NCI-H1105 treated with DMSO at 0.1 percent for 48 hours (cell line): ENCODE data around the gene NFIB.

ENCODE experiments used
- DNase-seq: peaks from one replicate; lab custom pipeline; 2025; lab: John Stamatoyannopoulos, UW

Gene NFIB

DNA sequence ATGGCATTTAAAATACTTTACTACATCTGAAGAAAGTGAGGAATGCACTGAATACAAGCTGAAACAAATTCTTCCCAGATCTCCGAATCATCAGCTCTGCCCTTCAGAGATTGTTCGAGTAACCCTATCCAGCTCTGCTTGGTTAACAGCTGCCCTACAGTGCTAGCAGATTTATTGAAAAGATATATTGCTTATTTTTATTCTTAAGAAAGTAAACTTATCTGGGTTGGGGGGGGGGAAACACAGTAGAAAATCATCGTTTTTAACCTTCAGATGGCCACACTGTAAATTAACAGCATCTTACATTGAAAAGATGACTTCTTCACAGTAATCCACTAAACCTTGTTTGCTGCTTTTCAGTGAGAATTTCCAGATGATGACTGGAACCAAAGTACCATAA lies 210.8 kb downstream of the NFIB start:
- DNase-seq = no peak

DNA sequence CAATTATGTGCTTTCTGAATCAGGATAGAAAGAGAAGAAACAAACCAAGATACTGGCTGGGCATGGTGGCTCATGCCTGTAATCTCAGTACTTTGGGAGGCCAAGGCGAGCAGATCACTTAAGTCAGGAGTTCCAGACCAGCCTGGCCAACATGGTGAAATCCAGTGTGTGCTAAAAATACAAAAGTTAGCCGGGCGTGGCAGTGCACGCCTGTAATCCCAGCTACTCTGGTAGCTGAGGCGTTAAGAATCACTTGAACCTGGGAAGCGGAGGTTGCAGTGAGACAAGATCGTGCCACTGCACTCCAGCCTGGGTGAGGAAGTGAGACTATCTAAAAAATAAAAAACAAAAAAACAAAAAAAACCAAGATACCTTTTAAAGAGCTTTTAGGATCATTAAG lies 214.2 kb downstream of the NFIB start:
- DNase-seq = no peak

DNA sequence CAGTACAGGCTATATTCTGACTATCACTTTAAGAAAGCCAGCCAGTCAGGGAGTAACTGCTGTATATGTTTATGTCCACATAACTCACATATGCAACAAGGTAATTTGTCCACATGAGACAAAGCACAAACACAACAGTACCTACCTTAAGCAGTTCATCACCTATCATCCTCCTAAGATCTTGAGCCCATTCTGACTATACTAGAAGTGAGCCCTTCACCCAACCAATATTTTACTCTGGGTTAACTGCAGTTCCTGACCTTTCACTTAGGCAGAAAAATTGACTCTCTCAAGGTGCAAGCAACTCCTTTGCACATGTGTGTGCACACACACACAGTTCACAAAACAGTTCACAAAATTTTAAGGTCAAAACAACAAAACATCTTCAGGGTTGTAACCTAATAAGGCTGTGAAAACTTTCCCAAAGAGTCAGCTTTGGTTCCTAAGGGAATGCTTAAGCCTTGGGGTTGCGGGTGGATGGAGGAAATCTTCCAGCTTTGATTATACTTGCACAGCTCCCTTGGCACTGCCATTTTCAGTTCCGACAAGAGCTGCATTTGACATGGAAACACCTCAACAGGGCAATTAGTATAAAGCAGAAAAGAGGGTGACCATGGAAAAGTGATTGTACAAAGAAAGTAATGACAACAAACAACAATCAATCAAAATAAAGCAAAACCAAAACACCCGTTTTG lies 215.3 kb downstream of the NFIB start:
- no peak for DNase-seq

DNA sequence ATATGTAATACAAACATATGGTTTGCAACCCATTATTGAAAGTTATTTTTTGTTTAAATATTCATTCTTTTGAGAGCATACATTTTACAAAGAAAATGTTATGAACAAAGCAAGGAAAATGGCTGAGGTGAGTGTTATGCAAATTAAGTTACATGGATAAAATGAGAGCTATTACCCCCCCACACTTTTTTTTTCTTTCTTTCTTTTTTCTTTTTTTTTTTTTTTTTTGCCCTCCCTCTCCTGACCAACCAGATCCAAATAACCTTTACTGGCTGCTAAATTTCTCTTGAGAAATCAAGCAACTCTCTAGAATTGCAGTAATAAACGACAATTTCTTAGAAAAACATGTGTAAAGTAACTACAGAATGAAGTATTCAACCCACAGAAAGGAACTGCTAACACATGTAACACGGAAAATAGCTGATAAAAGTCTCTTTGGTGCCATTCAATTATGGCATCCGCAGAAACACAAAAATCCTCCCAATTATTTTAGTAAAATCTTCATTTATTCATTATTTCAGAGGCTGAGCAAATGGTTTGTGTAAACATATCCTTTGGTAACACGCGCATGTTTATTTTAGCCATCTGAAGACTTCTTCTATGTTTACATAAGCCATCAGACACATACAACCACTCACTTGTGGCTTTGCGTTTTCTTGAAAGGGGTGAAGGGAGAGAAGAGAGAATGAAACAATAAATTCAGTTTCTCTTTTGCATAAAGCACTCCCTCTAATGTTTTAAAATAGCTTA lies 216.1 kb downstream of the NFIB start:
- no peak for DNase-seq

DNA sequence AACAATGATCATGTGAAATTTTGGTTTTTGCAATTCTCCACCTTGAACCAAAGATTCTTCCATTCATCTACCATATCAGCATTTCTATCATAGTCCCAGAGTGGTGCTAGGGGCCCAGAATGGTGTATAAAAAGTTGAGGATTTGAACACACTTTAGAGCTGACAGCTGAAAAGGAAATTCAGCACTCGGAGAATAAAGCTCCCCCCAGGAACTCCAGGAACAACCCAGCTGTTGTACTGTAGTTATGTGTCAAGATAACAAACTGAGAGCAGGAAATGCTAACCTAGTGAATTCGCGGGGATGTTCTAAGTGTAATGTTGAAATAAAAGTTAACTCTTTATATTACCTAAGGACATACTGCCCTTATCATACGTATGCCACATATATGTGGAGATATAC lies 216.7 kb downstream of the NFIB start:
- DNase-seq = no peak

DNA sequence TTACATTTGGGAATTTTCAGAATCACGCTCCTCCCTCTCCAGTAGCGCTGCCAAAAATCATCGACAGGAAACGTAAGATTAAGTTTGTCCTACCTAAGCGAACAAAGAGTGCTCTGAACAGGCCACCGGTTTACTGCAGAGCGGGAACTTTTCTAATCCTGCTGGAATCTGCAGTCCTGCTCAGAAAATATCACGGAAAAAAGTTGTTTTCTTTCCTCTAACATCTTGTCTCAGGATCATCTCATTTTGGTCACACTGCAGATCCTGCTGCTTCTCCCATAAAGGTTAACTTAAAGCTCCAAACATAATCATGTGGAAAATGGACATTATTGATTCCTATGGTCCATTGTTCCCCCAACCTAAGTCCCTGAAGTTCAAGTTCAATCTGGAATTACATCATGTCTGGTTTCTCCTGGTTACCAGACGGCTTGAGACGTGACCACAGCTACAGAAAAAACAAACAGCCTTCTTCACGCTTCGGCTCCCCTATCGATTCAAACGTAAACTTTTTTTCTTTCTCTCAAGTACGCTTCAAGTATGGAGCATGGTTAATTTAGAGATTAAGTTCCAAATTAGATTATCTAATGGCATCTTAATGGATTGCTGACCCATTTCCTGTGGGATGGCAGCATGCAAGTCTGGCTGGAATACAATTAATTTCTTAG lies 217.6 kb downstream of the NFIB start:
- DNase-seq = peak; percentile 88

DNA sequence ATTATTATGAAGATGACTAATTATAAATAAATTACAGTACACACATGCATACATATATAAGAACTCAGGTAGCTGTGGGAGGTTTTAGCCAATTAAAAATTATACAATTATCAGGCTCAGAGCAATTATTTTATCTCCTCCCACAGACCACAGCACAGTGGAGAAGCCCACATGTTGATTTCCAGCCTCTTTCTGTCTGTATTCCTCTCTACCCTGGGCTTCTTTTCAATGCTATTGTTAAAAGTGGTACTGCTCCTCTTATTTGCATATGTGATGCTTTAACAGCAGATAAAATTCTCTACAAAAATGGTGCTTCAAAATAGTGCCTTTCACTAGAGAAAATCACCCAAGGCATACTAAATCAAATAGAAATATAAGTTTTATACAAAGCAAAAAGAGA lies 218.7 kb downstream of the NFIB start:
- DNase-seq = peak; percentile 16

DNA sequence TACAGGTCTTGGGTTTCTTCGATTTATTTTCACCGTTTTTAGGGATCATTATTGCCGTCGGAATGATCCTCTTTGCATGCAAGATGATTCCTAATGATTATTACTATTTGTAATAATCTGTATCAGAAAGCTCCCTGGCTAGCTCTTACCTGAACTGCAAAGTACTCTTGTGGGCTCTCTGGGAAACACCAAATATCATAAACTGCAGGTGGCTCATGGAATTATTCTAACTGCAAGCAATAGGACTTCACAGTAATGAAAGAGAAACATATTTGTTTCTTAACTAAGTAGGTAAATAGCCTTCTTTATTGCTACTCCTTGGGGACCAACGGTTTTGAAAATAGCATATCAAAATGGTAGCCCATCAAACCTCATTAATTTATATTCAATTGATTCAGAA lies 219.4 kb downstream of the NFIB start:
- DNase-seq = peak; percentile 22

DNA sequence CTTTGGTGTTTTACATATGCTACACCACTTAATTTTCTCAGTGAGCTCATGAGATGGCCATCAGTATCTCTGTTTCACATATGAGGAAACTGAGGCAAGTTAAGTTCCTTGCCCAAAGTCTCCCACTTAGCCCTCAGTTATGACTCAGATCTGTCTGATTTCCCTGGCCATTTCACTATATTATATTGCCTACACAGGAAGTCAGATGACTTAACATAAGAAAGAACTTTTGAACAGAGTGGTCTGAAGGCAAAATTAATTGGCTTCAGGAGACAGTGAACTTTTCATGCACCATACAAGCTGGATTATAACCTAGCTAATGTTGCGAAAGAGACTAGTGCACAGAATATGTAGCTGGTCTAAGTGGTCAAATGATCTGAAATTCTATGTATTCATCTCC lies 221.6 kb downstream of the NFIB start:
- no peak for DNase-seq

DNA sequence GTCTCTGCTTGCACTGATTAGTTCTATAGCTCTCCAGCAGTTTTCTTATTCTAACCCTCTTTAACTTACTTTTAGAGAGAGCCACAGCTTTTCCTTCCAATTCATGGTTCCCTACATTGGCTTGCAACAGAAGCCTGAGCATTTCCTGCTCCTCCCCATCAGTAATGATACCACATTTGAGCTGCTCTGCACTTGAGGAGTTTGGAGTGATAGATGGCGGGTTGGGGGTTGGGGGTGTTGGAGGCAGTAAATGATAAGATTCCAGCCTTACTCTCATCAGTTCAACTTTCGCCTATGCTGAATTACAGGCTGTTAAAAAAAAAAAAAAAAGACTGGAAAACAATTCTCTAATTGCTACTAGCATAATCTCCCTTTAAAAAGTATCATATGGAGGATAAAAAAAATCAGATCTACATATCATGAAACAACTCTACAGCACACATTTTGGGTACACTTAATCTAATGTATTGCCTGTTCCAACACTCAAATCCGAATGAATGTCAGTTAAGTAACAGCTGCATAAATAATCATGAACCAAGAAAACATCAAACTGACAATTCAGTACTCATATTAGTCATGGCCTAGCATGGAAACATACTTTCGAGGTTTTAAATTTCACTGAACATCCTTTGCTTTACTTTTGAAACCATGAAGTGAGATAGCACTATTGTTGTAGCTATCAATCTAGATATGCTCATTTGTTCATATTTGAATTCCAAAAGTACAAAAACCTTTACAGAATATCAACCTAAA lies 224.7 kb downstream of the NFIB start:
- DNase-seq = no peak

DNA sequence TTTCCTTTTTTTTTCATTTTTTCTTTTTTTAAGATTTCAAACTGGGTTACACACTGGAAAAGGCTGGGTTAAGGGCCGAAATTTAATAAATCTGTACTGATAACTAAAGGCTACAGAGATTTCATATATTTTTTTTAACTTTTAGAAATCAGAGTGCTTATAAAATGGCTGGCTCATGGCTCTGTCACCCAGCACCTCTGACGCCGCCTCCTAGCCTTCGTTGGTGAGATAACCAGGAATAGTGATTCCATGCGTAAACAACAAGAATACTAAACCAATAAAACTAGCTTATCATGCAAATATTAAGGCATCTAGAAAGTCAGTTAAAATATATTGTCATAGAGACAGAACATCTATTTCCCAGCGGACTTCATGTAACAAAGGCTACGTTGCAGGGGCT lies 226.4 kb downstream of the NFIB start:
- no peak for DNase-seq

DNA sequence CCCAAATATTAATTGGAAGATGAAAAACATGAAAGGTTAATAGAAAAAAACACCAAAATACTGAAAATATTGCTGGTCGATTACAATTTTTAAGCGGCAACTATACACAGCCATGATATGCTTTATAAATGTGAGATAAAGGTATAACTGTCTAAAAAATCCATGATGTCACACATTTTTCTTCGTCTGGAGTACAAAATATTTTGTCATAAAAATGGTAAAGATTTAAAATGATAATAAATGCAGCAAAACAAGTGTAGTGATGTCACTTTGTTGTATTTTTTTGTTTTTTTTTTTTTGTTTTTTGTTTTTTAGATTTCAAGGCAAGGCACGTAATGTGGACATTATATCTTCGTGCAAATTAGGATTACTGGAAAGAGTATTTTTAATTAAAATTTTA lies 227.4 kb downstream of the NFIB start:
- DNase-seq = no peak

DNA sequence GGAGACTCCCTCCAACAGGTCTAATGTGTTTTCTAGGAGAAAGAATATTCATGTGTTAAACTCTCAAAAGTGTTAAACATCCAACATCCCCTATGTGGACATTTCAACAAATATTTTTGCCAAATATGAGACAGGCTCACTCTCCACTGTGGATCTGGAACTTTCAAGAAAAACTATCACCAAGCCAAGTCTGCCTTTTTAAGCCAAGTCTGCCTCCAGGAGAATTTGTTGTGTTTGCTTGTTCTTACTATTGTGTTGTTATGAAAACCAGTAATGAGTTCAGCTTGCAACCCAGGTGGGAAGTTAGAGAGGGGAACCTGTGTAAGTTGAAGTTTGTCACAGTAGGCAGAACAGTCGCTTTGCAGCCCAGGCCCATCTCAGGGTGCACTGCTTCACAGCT lies 228.1 kb downstream of the NFIB start:
- DNase-seq = no peak

DNA sequence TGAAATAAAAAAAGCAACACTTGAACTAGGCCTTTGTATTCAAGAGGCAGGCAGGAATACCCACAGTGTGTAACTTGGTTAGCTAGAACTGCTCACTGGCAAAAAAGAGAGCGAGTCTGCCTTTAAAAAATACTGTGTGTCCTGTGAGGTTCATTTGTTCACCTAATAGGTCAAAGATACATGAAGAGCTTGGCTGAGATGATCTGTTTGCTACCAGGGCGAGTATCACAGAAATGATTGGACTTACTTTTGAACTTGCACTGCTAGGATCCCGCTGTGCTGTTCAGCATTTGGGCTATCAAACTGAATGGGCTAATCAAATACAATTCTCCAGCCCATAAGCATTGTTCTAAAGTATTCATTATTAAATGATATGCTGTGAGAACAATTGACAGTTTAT lies 229.1 kb downstream of the NFIB start:
- no peak for DNase-seq

DNA sequence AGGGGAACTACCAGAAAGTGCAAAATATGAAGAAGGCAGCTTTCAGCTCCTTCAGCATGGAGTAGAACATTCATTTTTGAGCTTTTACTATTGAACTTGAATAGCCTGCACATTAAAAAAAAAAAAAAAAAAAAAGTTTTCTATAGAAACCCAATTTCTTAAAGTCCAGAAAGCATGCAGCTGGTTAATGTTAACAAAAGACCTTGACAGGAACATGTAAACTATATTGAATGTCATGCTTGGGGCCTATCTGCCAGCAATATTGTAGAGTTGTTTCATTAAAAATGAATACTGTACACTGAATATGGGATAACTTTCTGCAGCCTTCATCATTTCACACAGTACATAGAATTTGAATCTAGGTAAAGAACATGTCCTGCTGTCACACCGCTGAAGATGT lies 230.6 kb downstream of the NFIB start:
- no peak for DNase-seq

DNA sequence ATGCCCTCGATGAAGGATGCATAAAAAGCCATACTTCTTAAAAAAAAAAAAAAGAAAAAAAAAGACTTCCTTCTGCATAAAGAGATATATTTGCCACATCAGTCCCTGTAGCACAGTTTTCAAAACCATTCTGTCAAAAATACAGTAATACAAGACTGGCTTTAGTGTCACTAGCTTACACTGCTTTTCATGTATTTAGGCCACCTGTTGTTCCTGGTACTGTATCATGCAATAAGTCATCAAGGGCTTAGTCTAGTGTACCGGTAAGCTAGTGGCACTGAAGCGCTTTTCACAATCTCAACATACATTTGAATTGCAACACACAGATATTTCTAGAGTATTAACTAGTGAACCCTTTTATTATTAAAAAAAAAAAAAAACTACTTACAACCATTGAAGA lies 231.2 kb downstream of the NFIB start:
- no peak for DNase-seq

DNA sequence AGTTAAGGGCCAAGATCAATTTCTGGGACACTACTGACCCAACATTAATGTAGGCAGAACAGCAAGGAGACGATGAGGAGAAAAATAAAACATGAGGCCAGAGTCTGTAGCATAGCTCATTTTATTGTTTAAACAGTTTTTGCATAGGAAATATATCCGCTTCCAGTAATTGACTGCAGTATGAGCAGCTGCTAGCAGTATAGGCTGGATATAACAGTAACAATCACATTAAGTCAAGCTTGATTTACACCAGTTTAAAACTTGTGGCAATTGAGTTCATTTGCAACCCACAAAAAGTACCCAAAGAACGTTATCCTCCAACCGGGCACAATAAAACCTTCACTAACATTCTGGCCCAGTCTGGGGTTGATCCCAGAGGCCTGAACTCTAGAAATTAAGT lies 232.2 kb downstream of the NFIB start:
- no peak for DNase-seq

DNA sequence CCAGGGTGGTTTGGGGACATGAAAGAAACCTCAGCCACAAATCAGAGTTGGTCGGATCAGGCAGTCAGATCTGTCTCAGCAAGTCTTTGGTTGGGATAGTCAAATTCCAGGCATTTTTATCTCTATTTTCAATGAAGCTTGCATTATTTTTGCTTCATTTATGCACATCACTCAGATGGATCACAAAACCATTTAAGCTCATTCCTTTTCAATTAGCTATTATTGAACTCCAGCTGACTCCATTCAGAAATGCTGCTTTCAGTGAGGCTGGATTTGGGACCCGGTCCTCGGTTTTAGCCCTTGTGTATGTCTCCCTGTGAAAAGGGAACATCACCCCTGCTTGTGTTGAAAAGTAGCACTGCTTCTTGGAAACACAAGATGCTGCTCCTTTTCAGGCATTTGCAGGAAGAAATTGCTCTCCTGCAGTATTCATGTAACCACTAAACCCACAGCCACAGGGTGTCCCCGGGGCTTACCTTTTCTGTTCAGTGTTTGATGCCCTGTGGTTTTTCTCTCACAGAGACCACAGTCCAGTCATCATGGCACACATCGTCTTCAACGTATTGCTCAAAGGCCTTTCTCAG lies 232.9 kb downstream of the NFIB start:
- DNase-seq = no peak

DNA sequence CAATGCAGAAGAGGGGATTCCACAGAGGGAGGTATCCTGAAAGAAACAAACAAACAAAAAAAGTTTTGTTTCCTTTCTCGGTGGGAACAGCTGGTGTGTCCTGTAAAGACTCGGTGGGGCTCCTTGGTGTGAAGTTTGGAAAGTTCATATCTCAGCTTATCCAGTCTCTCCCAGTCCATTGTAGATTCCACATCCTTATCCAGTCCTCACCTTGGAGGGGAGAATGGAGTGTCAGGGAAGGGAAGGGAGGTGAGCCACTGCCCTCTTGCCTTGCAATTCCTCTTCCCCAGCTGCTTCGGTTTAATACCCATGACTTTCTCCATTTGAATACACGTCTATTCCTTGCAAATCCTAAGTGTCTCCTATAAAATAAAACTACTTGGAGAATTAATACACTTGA lies 234.5 kb downstream of the NFIB start:
- no peak for DNase-seq

DNA sequence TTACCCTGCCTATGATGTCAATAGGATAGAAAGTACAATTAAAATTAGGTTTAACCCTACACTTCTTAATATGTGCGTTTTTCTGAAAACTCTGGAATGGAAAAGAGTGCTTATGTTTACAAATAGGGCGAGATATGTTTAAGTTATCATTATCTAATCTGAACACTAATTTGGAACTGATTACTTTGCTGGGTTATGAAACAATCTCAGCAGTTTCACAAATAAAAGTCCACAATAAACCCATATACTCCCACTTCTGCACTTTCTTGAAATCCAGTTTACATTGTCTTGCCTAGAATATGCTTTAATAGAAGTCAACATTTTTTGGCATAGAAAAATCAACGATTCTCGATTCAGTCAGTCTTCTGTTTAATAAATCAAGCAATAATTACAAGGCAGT lies 236.3 kb downstream of the NFIB start:
- DNase-seq = no peak

DNA sequence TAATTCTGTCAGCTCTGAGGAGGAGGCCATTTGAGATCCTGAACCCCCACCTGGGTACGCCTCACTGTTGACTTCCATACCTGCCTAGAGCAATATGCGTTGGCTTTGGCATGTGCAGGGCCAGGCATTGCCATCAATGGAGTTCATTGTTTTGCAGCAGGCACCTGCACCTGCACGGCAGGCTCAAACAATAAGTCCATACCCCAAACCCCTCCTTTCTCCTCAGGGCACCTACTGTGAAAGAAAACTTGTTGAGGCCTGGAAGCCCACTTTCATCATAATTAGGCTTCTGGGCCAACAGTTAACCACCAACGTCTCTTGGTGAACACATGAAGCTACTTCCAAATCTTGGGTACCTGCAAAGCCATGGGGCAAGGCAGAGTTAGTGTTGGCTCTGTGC lies 238.7 kb downstream of the NFIB start:
- DNase-seq = peak; percentile 45

DNA sequence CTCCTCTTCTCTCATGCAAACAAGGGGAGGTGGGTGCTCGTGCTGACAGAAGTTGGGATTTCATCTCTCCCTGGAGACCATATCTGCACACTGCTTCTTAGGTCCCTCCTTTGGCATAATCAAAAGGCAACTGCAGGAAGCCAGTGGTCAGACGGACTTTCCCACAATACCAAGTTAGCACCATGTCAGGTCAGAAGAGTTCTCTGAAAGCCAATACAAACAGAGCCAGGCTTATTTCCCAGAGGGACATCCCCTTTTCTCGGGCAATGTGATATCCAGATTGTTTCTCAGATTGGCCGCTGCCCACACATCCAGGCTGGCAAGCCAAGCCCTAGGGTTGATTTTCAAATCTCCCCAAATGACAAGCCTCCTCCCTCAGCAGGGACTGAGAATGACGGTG lies 241.1 kb downstream of the NFIB start:
- no peak for DNase-seq
